Measurements from ENCODE around the gene FADS6. TPM values are rescaled to one million over a fixed set of nuclear protein-coding genes. Genes with fewer than 3 reads are reported as not detected.

FADS6 gene
- total and polyA plus RNA-seq, 12 donors: 0.92 to 15.3 (median 6.0) TPM

- H3K9me3 ChIP-seq (replicated peaks in 1 of 3): no peaks in the 10 kb centered on the region
- peaks cover 13 to 15% of the 10 kb centered on the region in 2 donors for H3K4me1 ChIP-seq (replicated peaks in 1 of 2)
- 89 to 94% (median 92%) methylated on average over 7 of the region's 7 CpGs for WGBS, 4 donors
- no peaks in the 10 kb centered on the region for H3K36me3 ChIP-seq (replicated peaks in 1 of 2)
- DNase-seq: no peak
- H3K27me3 ChIP-seq: peaks cover 8% of the 10 kb centered on the region
- no peak overlapping the region for H3K27ac ChIP-seq
- TF ChIP-seq CTCF (IDR thresholded peaks at IDR 0.05) (no peak), POLR2A (IDR thresholded peaks at IDR 0.05) (no peak)
- intact Hi-C loops (cut with DNase I): no loop called here
- H3K4me3 ChIP-seq: no peak overlapping the region
These were observed 2.9 kb downstream of the FADS6 start for GRCh38 chr17:74890554-74890953.

GRCh38 chr17:74888469-74888868 is 5.0 kb downstream of the FADS6 start:
- no peaks in the 10 kb centered on the region for H3K9me3 ChIP-seq (replicated peaks in 1 of 3)
- no peaks in the 10 kb centered on the region for H3K36me3 ChIP-seq (replicated peaks in 1 of 2)
- peaks cover 3% of the 10 kb centered on the region for H3K27me3 ChIP-seq
- intact Hi-C loops (cut with DNase I): no loop called here
- 64 to 69% (median 68%) methylated on average over 13 of the region's 13 CpGs for WGBS, 4 donors
- no peak overlapping the region for H3K4me3 ChIP-seq
- H3K27ac ChIP-seq: no peak overlapping the region
- DNase-seq: no peak
- H3K4me1 ChIP-seq (replicated peaks in 1 of 2): peaks cover 7 to 8% of the 10 kb centered on the region in 2 donors
- TF ChIP-seq POLR2A (IDR thresholded peaks at IDR 0.05): no peak
- TF ChIP-seq CTCF (IDR thresholded peaks at IDR 0.05): no peak

GRCh38 chr17:74883241-74883745 is 10.1 kb downstream of the FADS6 start:
- H3K27ac ChIP-seq: no peak overlapping the region
- no peak overlapping the region for H3K4me3 ChIP-seq
- no peaks in the 10 kb centered on the region for H3K36me3 ChIP-seq (replicated peaks in 1 of 2)
- WGBS, 4 donors: 69 to 83% (median 74%) methylated on average over 15 of the region's 15 CpGs
- DNase-seq: peak in 1 of 7 donors; percentile 19
- no peaks in the 10 kb centered on the region for H3K27me3 ChIP-seq
- no peaks in the 10 kb centered on the region for H3K4me1 ChIP-seq (replicated peaks in 1 of 2)
- intact Hi-C loops (cut with DNase I): no loop called here
- no peak for TF ChIP-seq POLR2A (IDR thresholded peaks at IDR 0.05)
- TF ChIP-seq CTCF (IDR thresholded peaks at IDR 0.05): no peak
- H3K9me3 ChIP-seq (replicated peaks in 1 of 3): no peaks in the 10 kb centered on the region

- WGBS, 4 donors: 71 to 86% (median 82%) methylated on average over 14 to 20 of the region's 20 CpGs
These were observed 10.8 kb downstream of the FADS6 start for GRCh38 chr17:74882517-74883240.

More at GRCh38 chr17:74882517-74883240, 10.8 kb downstream of the FADS6 start:
- Histone ChIP-seq H3K27ac (no peak overlapping the region), H3K4me1 (replicated peaks in 1 of 2) (peaks cover 4% of the 10 kb centered on the region in 2 donors), H3K9me3 (replicated peaks in 1 of 3) (no peaks in the 10 kb centered on the region), H3K27me3 (no peaks in the 10 kb centered on the region), H3K4me3 (no peak overlapping the region), H3K36me3 (replicated peaks in 1 of 2) (no peaks in the 10 kb centered on the region)
- intact Hi-C loops (cut with DNase I): no loop called here
- no peak for DNase-seq
- TF ChIP-seq POLR2A (IDR thresholded peaks at IDR 0.05) (no peak), CTCF (IDR thresholded peaks at IDR 0.05) (no peak)
